H1 (cell line): ENCODE measurements around the gene ITGA11. TPM values are rescaled to one million over a fixed set of nuclear protein-coding genes. Genes with fewer than 3 reads are reported as not detected.

ENCODE experiments used
- CTCF ChIA-PET: fragments of 300-600 bp; sonication (Branson Sonifier 250); formaldehyde crosslinking; loops from one replicate; lab custom pipeline; 2021; ENCODE audit not compliant: partially characterized antibody; lab: Charles Lee
- POLR2A ChIA-PET: fragments of 300-600 bp; sonication (Branson Sonifier 250); formaldehyde crosslinking; loops from one replicate; lab custom pipeline; 2021; ENCODE audit warnings: inconsistent platforms; ENCODE audit not compliant: partially characterized antibody; lab: Charles Lee
- DNase-seq, 2 experiments: peaks; one replicate each; pipeline versions ENCODE4 v3.0.0 to v3.0.0-alpha.2; 2010 to 2022; ENCODE audit warnings: low spot score in 2 of 2, low read depth in 1 of 2, mixed read lengths in 1 of 2
- FAIRE-seq: peaks from 2 replicates; lab custom pipeline; 2011; peaks lifted over from hg19 to GRCh38; lab: Jason Lieb, UNC
- H2AFZ ChIP-seq: 2 replicates; pipeline ENCODE4 v1.8.1; 2012; ENCODE audit warnings: low read length, inconsistent platforms
- H2AK5ac ChIP-seq: 2 replicates; pipeline ENCODE4 v1.6.1; 2013; ENCODE audit warnings: low read depth, low read length
- H2BK120ac ChIP-seq: replicated peaks from 2 replicates; pipeline ENCODE3; 2013; ENCODE audit warnings: low read depth, low read length, inconsistent platforms
- H2BK12ac ChIP-seq: 2 replicates; pipeline ENCODE4 v1.6.1; 2013; ENCODE audit warnings: low read depth, low read length
- H2BK15ac ChIP-seq: 2 replicates; pipeline ENCODE4 v1.6.1; 2013; ENCODE audit warnings: low read length
- H2BK20ac ChIP-seq: 2 replicates; pipeline ENCODE4 v1.6.1; 2013; ENCODE audit warnings: low read length
- H2BK5ac ChIP-seq: 2 replicates; pipeline ENCODE4 v1.6.1; 2013; ENCODE audit warnings: low read depth, low read length
- H3K14ac ChIP-seq: 2 replicates; pipeline ENCODE4 v1.6.1; 2013; ENCODE audit warnings: inconsistent platforms; ENCODE audit not compliant: insufficient read length
- H3K18ac ChIP-seq: 2 replicates; pipeline ENCODE4 v1.6.1; 2013; ENCODE audit warnings: low read length; ENCODE audit errors: extremely low read depth
- H3K23ac ChIP-seq: 2 replicates; pipeline ENCODE4 v1.6.1; 2013; ENCODE audit warnings: inconsistent platforms; ENCODE audit not compliant: insufficient read length
- H3K23me2 ChIP-seq: 2 replicates; pipeline ENCODE4 v1.6.1; 2013; ENCODE audit warnings: low read depth, low read length
- H3K27ac ChIP-seq: 2 replicates; pipeline ENCODE4 v1.6.1; 2011; ENCODE audit warnings: low read depth, low read length, inconsistent platforms
- H3K27me3 ChIP-seq, 4 experiments: replicated peaks in 1 of 4; 1 replicate in 1 of 4; 2 replicates in 3 of 4; pipeline versions ENCODE4 v1.6.1 to v1.8.1; 2011 to 2013; ENCODE audit warnings: low read length in 3 of 4, mild to moderate bottlenecking in 3 of 4, inconsistent platforms in 2 of 4, mixed read lengths in 2 of 4, moderate library complexity in 1 of 4; ENCODE audit not compliant: control insufficient read depth in 3 of 4, insufficient read depth in 3 of 4; ENCODE audit errors: extremely low read depth in 1 of 4
- H3K36me3 ChIP-seq, 4 experiments: 2 replicates each; pipeline versions ENCODE4 v1.6.1 to v1.8.1; 2011 to 2013; ENCODE audit warnings: mild to moderate bottlenecking in 4 of 4, low read length in 3 of 4, moderate library complexity in 2 of 4, control low read depth in 1 of 4, inconsistent platforms in 1 of 4; ENCODE audit not compliant: insufficient read depth in 4 of 4, control insufficient read depth in 2 of 4
- H3K4ac ChIP-seq: replicated peaks from 2 replicates; pipeline ENCODE3; 2013; ENCODE audit warnings: low read length, low read depth, mixed read lengths, inconsistent platforms; ENCODE audit not compliant: insufficient read length
- H3K4me1 ChIP-seq, 4 experiments: replicated peaks in 1 of 4; 1 replicate in 1 of 4; 2 replicates in 3 of 4; pipeline versions ENCODE4 v1.6.1 to v1.8.1; 2011 to 2013; ENCODE audit warnings: low read length in 3 of 4, inconsistent platforms in 2 of 4, mixed read lengths in 1 of 4; ENCODE audit not compliant: insufficient read depth in 4 of 4, control insufficient read depth in 3 of 4
- H3K4me2 ChIP-seq, 2 experiments: 2 replicates each; pipeline versions ENCODE4 v1.6.1 to v1.8.1; 2011 to 2013; ENCODE audit warnings: low read depth in 2 of 2, low read length in 2 of 2, control low read depth in 1 of 2, inconsistent platforms in 1 of 2, mild to moderate bottlenecking in 1 of 2; ENCODE audit not compliant: insufficient read depth in 1 of 2
- H3K4me3 ChIP-seq, 4 experiments: fragments of 200-600, 300-600 bp in 1 of 4; sonication (generic), shearing (Covaris generic), sonication (Bioruptor Twin) in 1 of 4; 2 replicates each; pipeline versions ENCODE4 v1.5.1 to v1.8.1; 2011 to 2016; ENCODE audit warnings: low read length in 4 of 4, low read depth in 3 of 4, control low read depth in 2 of 4, inconsistent platforms in 2 of 4, mild to moderate bottlenecking in 2 of 4, mixed read lengths in 1 of 4, moderate library complexity in 1 of 4; ENCODE audit not compliant: insufficient read depth in 2 of 4; ENCODE audit errors: extremely low read depth in 1 of 4
- H3K56ac ChIP-seq: replicated peaks from 2 replicates; pipeline ENCODE3; 2013; ENCODE audit warnings: low read depth, mild to moderate bottlenecking, mixed read lengths, low read length, inconsistent platforms; ENCODE audit not compliant: insufficient read length
- H3K79me1 ChIP-seq: 2 replicates; pipeline ENCODE4 v1.6.1; 2013; ENCODE audit warnings: low read depth, low read length, control low read depth
- H3K79me2 ChIP-seq, 2 experiments: 2 replicates each; pipeline versions ENCODE4 v1.6.1 to v1.8.1; 2012 to 2013; ENCODE audit warnings: low read length in 2 of 2, mild to moderate bottlenecking in 2 of 2, inconsistent platforms in 1 of 2; ENCODE audit not compliant: insufficient read depth in 2 of 2, control insufficient read depth in 1 of 2
- H3K9ac ChIP-seq, 4 experiments: replicated peaks in 1 of 4; 1 replicate in 1 of 4; 2 replicates in 3 of 4; pipeline versions ENCODE4 v1.6.1 to v1.8.1; 2011 to 2013; ENCODE audit warnings: low read depth in 3 of 4, low read length in 3 of 4, control low read depth in 2 of 4, mild to moderate bottlenecking in 2 of 4, moderate library complexity in 2 of 4, inconsistent platforms in 1 of 4; ENCODE audit errors: extremely low read depth in 1 of 4
- H3K9me3 ChIP-seq, 2 experiments: 2 replicates each; pipeline versions ENCODE4 v1.6.1 to v1.8.1; 2012 to 2013; ENCODE audit warnings: mild to moderate bottlenecking in 2 of 2, moderate library complexity in 2 of 2, control low read depth in 1 of 2, inconsistent platforms in 1 of 2, low read depth in 1 of 2, low read length in 1 of 2, mixed read lengths in 1 of 2; ENCODE audit not compliant: insufficient read depth in 2 of 2
- H4K20me1 ChIP-seq, 2 experiments: replicated peaks in 1 of 2; 2 replicates each; pipeline versions ENCODE3 to v1.8.1; 2011 to 2013; ENCODE audit warnings: inconsistent platforms in 2 of 2, low read length in 2 of 2, mild to moderate bottlenecking in 1 of 2; ENCODE audit not compliant: insufficient read depth in 2 of 2, control insufficient read depth in 1 of 2
- H4K5ac ChIP-seq: 2 replicates; pipeline ENCODE4 v1.6.1; 2013; ENCODE audit warnings: low read length, low read depth, mixed read lengths, inconsistent platforms; ENCODE audit not compliant: insufficient read length
- H4K8ac ChIP-seq: 2 replicates; pipeline ENCODE4 v1.8.0; 2013; ENCODE audit warnings: mild to moderate bottlenecking, moderate library complexity, low read length, inconsistent platforms; ENCODE audit not compliant: insufficient read depth; ENCODE audit errors: extremely low read depth
- H4K91ac ChIP-seq: replicated peaks from 2 replicates; pipeline ENCODE3; 2013; ENCODE audit warnings: low read length, mixed read lengths, inconsistent platforms; ENCODE audit not compliant: insufficient read length
- CEBPB ChIP-seq: IDR thresholded peaks from 2 replicates; pipeline ENCODE4 v1.6.1; 2012; ENCODE audit warnings: low read depth, low read length
- E2F6 ChIP-seq: IDR thresholded peaks from 2 replicates; pipeline ENCODE4 v1.6.1; 2012; ENCODE audit warnings: inconsistent platforms
- HDAC6 ChIP-seq: IDR thresholded peaks from one replicate; pipeline ENCODE4 v1.7.1; 2012; ENCODE audit warnings: low read depth, mild to moderate bottlenecking, inconsistent platforms, low read length, moderate library complexity
- PHF8 ChIP-seq: fragments of 200-600 bp; sonication (generic); conservative IDR thresholded peaks from 2 replicates; pipeline ENCODE4 v1.7.1; 2012; ENCODE audit warnings: low read depth, mild to moderate bottlenecking, inconsistent platforms, low read length, moderate library complexity
- SIX5 ChIP-seq: IDR thresholded peaks from 2 replicates; pipeline ENCODE4 v1.6.1; 2011; ENCODE audit warnings: mild to moderate bottlenecking, low read depth, low read length
- TAF1 ChIP-seq: IDR thresholded peaks from 2 replicates; pipeline ENCODE4 v1.6.1; 2011; ENCODE audit warnings: mild to moderate bottlenecking, low read depth, low read length
- TEAD4 ChIP-seq: IDR thresholded peaks from 2 replicates; pipeline ENCODE4 v1.6.1; 2012; ENCODE audit warnings: low read depth, low read length, inconsistent platforms, mixed read lengths
- polyA plus RNA-seq, 7 experiments: library from polyadenylated mRNA; depleted of rRNA in 3 of 7; stranded (reverse) in 5 of 7; unstranded in 2 of 7; fragments of >200 nt in 5 of 7; fragments of 200-250 nt in 2 of 7; gene quantifications; 1 replicate in 5 of 7; 2 replicates in 1 of 7; 4 replicates in 1 of 7; pipeline versions ENCODE4 v1.2.1 to v1.2.3, GENCODE V29; 2011 to 2013; ENCODE audit warnings: missing spikeins in 2 of 7, mixed read lengths in 2 of 7
- total RNA-seq: library from RNA; stranded (reverse); fragmentation: NEBNext Ultra II Directional; extraction: Animal tissue kit (Norgen Biotek cat#: 25700); gene quantifications from 2 replicates; pipeline ENCODE4 v1.2.1, GENCODE V29; 2021

ITGA11 gene
- total and polyA plus RNA-seq, 2 of the 8 experiments (the other 6 are each of a cell fraction or from before 2014, with no cell fraction given) = 0.05 to 0.06 TPM

GRCh38 chr15:68376447-68377060, 55.4 kb downstream of the ITGA11 start:
- Histone ChIP-seq H3K14ac (no peak overlapping the region), H3K79me1 (no peaks in the 10 kb centered on the region), H3K18ac (no peak overlapping the region), H3K9ac (no peak overlapping the region), H4K5ac (no peak overlapping the region), H3K79me2 (no peaks in the 10 kb centered on the region), H4K91ac (no peak overlapping the region), H3K4me1 (no peaks in the 10 kb centered on the region), H2AFZ (no peak overlapping the region), H3K36me3 (no peaks in the 10 kb centered on the region), H2BK15ac (no peak overlapping the region), H2BK120ac (no peak overlapping the region), H4K8ac (no peak overlapping the region), H3K4ac (no peak overlapping the region), H3K27ac (no peak overlapping the region), H2AK5ac (no peak overlapping the region), H3K56ac (no peak overlapping the region), H3K4me3 (no peak overlapping the region), H2BK12ac (no peak overlapping the region), H3K9me3 (no peaks in the 10 kb centered on the region), H3K27me3 (no peaks in the 10 kb centered on the region), H2BK5ac (no peak overlapping the region), H3K4me2 (no peak overlapping the region), H3K23me2 (no peaks in the 10 kb centered on the region), H3K23ac (no peak overlapping the region), H4K20me1 (no peaks in the 10 kb centered on the region), H2BK20ac (no peak overlapping the region)
- ChIA-PET CTCF (interaction anchor here (0.8 to 3.8 kb wide), 7 partner anchors 8 to 851 kb away, joined by 3 to 24 read pairs (median 3); no protein-coding TSS in a partner anchor), POLR2A (no interaction called here)
- peak in 1 of 2 experiments; percentile 22 for DNase-seq
- TF ChIP-seq E2F6 = no peak
- TF ChIP-seq PHF8 = no peak
- TF ChIP-seq TEAD4 = no peak
- no peak for TF ChIP-seq HDAC6
- TF ChIP-seq SIX5 = no peak
- no peak for TF ChIP-seq CEBPB
- no peak for TF ChIP-seq TAF1
- no peak for FAIRE-seq
